ENCODE measurements around the gene FAM131C. TPM values are rescaled to one million over a fixed set of nuclear protein-coding genes. Genes with fewer than 3 reads are reported as not detected.

Gene FAM131C
- total and polyA plus RNA-seq, 8 donors = 0.31 to 13.5 (median 1.7) TPM

GRCh38 chr1:16095447-16095846 lies 22.0 kb upstream of the FAM131C start:
- ATAC-seq (peak in 2 of 4 donors; percentile 3 to 6), DNase-seq (no peak), FAIRE-seq (no peak)
- no peaks in the 10 kb centered on the region for H3K36me3 ChIP-seq
- intact Hi-C loops (cut with DNase I) = no loop called here
- TF ChIP-seq CTCF (IDR thresholded peaks at IDR 0.05) = no peak
- peaks cover 22 to 32% (median 28%) of the 10 kb centered on the region in 3 donors for H3K4me1 ChIP-seq
- no peak overlapping the region for H3K27ac ChIP-seq
- H3K4me3 ChIP-seq = no peak overlapping the region
- H3K27me3 ChIP-seq = no peaks in the 10 kb centered on the region
- WGBS, 2 donors = 29 to 40% methylated on average over 9 of the region's 9 CpGs
- no peaks in the 10 kb centered on the region for H3K9me3 ChIP-seq

GRCh38 chr1:16094453-16095158 lies 21.2 kb upstream of the FAM131C start:
- 46 to 59% methylated on average over 21 of the region's 21 CpGs for WGBS, 2 donors
- Histone ChIP-seq H3K9me3 (no peaks in the 10 kb centered on the region), H3K4me1 (peaks cover 22 to 32% (median 28%) of the 10 kb centered on the region in 3 donors), H3K27me3 (no peaks in the 10 kb centered on the region), H3K36me3 (no peaks in the 10 kb centered on the region), H3K27ac (peak overlapping the region in 1 of 4 donors; percentile 25), H3K4me3 (no peak overlapping the region)
- DNase-seq = peak in 5 of 6 donors; percentile 71 to 81 (median 78)
- FAIRE-seq = no peak
- intact Hi-C loops (cut with DNase I) = no loop called here
- no peak for TF ChIP-seq CTCF (IDR thresholded peaks at IDR 0.05)
- peak; percentile 81 to 88 (median 85) for ATAC-seq

GRCh38 chr1:16093611-16094010 lies 20.2 kb upstream of the FAM131C start:
- Histone ChIP-seq H3K9me3 (no peaks in the 10 kb centered on the region), H3K4me1 (peaks cover 22 to 32% (median 28%) of the 10 kb centered on the region in 3 donors), H3K27me3 (no peaks in the 10 kb centered on the region), H3K27ac (peak overlapping the region in 3 of 4 donors; percentile 22 to 50 (median 25)), H3K36me3 (no peaks in the 10 kb centered on the region), H3K4me3 (no peak overlapping the region)
- intact Hi-C loops (cut with DNase I) = no loop called here
- 51 to 63% methylated on average over 9 of the region's 9 CpGs for WGBS, 2 donors
- no peak for FAIRE-seq
- TF ChIP-seq CTCF (IDR thresholded peaks at IDR 0.05) = no peak
- DNase-seq = no peak
- ATAC-seq = peak in 2 of 4 donors; percentile 3 to 4

GRCh38 chr1:16092923-16093511 lies 19.6 kb upstream of the FAM131C start:
- 62 to 66% methylated on average over 9 of the region's 9 CpGs for WGBS, 2 donors
- Histone ChIP-seq H3K36me3 (no peaks in the 10 kb centered on the region), H3K4me1 (peaks cover 22 to 32% (median 28%) of the 10 kb centered on the region in 3 donors), H3K27ac (no peak overlapping the region), H3K4me3 (no peak overlapping the region), H3K9me3 (no peaks in the 10 kb centered on the region), H3K27me3 (no peaks in the 10 kb centered on the region)
- DNase-seq (peak in 1 of 6 donors; percentile 63), ATAC-seq (no peak), FAIRE-seq (no peak)
- TF ChIP-seq CTCF (IDR thresholded peaks at IDR 0.05) = no peak
- intact Hi-C loops (cut with DNase I) = no loop called here
